HG02973 (cell line): ENCODE results near the gene LSM12.
"Not testable (repeated sequence)": the region's sequence is repeated elsewhere in the genome, so short reads cannot be mapped to it uniquely, and the experiment has no call there.

Experiments used
- ATAC-seq: cut with Tn5 transposase; IDR thresholded peaks from one replicate; pipeline ENCODE4 v1.9.1; 2021; ENCODE audit warnings: moderate library complexity; ENCODE audit not compliant: unreplicated experiment

The LSM12 gene

DNA sequence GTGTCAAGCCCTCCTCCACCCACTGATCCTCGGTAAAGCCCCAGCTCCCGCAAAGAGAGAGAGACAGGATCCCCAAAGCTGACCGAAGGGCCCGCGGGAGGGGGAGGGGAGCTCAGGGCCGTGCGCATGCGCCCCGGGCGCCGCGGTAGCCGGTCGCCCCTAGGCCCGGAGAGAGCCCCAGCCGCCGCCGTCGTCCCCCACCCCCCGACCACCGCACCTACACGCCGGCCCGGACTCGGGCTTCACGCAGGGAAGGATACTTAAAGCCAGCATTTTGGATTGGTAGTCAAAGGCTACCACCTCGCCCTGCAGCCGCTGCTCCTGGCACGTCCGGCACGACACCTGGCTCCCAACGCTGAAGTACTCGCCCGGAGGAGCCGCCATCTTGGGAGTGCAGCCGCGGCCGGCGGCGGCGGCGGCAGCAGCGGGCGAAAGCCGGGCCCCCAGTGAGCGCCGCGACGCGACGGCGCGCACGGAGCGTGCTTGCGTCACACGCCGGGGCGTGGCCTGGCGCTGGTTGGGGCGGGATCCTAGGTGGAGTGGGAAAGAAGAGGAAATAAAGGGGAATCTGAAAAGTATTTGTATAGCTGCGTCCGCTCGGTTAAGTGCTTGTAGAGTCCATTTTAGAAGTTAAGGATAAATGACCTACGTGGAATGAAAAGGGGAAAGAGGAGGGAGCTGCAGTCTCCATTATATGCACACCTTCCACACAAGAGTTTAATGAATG, at the start of gene LSM12:
Gene LSM12 (minus strand): TSS at position 468 of the 727 bp plus-strand sequence. CDS start 84 bp downstream, at position 384.
- ATAC-seq: peak; percentile 59

DNA sequence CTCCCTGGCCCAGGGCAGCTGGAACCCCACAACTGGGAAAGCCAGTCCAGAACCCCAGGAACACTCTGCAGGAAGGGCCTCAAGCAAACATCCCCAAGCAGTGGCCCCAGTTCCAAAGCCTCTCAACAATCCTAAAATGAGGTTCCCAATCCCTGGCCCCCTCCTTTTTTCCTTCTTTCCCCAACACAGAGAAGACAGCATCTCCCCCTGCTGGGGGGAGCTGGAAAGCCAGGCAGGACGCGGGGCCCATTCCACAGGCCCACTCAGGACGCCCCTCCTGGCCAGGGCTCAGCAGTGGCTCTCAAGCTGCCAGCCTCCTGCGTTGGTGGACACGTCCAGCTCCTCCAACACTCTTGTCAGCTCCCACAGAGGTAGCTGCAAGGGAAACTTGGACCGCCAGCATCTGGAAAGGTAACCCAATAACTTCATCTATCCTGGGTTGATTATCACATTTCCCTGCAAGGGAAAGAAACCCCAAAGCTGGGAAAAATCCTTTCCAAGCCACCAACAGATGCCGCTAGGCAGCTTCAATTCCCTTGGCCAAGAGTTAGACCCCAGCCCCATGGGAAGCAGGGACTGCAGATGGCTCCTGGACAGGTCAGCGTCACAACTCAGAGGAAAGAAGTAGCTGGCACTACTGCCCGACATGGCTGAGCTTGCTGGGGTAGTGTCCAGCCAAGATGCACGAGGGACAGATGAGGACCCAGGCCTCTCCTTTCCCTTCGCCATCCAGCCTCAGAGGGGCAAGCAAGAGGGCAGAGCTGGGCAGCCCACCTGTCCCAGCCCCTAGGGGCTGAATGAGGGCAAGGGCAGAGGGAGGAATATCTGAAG, 49.3 kb upstream of the LSM12 start:
- ATAC-seq: no peak

DNA sequence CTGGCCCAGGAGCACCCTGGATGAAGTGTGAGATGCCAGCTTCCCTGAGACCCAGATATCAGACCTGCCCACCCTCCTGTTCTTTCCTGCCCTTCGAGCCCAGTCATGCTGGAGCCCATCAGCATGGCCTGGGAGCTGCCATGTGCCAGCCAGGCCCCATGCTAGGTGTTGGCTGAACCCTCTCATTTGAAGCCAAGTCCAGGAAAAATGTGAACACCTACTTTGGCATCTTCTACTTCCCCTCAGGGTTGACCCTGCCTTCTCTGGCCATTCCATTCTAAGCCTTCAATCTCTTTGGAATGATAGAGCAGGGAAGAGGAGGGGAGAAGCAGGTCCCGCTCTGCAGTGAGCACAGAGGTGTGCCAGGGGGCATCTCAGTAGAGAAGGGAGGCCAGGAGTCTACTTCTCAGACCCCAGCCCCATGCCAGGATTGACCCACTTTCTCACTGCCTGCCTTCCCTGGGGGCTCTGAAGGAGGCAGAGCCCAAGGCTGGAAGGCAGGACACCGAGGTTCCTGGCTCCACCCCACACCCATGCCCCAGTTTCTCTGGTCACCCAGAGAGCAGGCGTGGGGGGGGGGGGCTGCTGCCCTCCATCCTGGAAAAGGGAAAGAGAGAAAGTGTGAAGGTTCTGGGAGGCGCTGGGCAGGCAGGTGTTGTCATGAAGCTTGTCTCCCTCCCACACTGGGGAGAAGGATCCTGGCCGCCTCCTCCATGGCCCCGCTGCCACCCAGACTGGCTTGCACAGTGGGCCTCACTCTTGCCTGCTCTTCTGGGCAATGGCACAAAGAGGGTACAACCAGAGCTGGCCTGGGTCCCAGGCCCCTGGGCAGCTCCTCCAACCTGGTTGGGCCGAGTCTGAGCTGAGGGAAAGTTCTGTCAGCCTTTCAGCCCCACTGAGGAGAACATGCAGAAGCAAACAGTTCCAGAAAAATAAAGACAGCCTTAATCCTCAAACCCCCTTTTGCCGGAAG, 47.7 kb upstream of the LSM12 start:
- ATAC-seq: no peak

DNA sequence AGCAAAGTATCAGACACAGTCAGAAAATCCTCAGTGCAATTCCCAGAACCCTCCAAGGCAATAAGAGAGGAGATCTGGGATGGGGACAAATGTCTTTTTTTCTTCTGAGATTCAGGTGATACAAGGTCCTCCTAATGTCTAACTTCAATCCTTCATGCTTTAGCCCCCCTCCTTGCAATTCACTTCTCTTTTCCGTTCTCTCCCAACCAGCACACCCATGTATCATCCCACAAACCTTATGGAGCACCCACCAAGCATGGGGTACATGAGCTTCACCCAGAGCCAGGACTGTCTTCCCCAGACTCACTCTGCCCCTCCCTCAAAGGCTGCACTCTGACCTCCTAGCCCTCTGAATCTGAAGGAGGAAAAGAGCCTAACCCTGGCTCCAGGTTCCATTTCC, 46.9 kb upstream of the LSM12 start:
- ATAC-seq: no peak

DNA sequence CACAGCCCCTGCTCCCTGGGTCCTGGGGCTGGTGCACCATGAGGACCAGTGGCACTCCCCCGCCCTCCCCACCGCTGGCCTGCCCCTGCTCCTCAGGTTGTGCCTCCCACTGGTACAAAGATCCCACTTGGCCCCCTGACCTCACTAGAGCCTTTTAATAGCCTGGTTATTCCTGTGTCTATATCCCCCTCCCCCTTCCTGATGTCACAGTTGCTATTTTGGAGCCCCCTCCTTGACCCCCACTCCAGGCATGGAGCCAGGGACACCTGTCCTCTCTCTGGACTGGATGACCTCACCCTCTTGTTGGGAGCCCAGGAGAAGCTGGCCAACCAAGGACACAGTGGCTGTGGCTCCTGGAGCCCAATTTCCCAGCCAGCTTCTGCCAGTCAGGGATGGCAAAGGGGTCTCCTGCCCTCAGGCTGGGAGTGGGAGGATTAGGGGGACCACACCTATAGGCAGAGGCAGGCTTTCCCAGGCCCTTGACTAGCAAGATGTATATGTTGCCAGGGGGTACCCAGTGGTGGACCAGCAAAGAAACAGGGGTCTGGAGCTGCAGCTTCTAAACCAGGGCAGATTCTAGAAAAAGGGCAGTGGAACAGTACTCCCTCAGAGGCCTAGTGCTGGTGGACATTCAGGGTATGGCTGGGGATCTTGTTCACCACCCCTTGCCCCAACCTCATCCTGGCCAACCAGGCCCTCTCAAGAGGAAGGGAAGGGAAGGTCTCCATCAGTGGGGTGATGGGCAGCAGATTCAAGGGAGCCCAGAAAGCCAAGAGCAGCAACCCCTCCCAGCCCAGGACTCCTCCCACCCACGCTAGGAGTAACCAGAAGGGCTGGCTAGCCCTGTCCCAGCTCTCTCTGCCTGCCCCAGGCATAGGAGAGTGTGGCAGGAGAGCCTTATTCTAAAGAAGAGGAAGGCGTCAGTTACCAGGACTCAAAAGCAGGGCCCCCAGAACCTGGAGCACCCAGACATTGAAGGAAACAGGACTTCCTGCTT, 46.1 kb upstream of the LSM12 start:
- ATAC-seq: no peak

DNA sequence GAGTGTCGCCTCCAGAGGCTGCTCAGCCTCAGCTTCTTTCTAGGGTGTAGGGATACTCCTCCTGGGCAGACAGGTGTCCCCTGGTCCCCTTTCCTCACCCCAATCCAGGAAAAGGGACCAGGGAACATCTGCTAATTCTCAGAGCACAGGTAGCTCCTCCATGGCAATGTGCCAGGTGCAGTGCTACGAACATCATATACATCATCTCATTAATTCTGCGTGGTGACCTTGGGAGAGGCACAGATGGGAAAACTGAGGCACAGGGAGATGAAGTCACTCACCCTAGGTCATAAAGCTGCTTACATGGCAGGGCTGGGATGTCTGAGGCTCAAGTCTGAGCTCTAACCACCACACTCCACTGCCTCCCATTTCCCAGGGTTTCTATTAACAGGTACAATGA, 45.3 kb upstream of the LSM12 start:
- ATAC-seq: no peak

DNA sequence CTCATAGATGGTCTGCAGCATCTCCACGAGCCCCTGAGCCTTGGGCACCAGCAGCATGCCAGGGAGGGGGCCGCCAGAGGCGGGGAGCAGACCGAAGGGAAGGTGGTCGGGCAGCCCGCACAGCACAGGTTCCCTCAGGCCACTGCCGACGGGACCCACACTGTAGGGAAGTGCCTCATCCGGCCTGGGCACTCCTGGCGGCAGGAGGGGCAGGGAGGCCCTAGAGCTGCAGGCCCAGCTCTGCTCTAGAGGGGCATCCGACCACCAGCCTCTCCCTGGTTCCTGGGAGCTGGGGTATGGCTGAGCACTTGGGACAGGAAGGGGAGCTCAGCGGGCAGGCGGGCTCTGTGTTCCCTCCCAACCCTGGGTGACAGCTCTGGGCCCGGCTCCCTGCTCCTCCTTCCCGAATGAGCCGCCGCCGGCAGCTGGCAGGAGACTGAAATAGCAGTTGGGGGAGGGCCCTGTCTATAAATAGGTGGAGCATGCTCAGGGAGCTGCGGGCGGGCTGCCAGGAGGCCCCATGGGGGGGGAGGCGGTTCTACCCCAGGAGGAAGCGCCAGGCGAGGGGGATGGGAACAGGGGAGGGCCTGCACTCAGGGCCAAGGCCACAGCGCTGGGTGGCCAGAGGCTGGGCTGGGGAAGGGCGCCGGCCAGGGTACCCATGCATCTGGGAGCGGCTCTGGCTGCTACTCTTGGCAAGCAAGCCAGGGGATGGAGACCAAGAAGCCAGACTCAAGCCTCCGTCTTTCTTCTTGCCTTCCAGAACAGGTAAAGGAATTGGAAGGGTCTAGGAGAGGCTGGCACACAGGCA, 44.6 kb upstream of the LSM12 start:
- peak; percentile 50 for ATAC-seq

DNA sequence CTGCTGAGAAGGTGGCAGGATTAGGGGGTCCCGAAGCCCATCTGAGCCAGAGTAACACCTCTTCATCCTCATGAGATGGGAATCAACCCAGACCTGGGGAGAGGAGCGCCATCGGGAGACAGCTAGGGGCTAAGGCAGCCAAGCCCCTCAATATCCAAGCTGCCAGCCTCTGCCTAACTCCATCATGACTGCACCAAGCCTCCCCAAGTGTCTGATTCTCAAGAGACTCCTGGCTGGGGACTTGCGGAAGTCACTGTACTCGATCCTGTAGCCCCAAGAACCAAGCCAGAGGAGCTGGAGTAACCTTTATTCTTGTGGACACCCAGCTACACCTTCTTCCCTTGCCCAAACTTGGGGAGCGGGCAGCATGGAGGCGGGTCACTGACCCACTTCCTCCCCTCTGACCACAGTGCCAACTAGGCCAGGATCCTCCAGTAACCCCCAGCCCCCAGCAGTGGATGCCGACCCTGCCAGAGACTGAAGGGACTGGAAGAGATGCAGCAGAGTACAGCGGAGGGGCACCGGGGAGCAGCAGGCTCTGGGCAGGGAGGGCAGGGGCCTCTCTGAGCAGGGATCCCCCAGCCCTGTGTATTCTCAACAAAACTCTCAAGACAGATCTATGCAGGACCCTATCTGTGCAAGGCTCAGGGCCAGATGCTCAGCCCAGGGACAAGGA, 43.7 kb upstream of the LSM12 start:
- ATAC-seq: no peak

DNA sequence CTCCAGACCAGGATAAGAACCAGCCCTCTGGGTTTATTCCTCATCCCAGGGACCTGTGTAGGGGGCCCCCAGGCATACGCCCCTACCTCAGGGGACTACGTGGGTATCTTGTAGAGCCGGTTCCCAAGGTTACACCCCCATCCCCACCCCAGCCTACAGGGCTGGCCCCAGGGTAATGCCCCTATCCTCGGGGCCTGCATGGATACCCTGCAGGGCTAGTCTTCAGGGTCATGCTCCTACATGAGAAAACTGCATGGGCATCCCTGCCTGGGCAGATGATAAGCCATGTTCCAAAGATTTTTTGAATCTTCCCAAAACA, 42.8 kb upstream of the LSM12 start:
- ATAC-seq: no peak

DNA sequence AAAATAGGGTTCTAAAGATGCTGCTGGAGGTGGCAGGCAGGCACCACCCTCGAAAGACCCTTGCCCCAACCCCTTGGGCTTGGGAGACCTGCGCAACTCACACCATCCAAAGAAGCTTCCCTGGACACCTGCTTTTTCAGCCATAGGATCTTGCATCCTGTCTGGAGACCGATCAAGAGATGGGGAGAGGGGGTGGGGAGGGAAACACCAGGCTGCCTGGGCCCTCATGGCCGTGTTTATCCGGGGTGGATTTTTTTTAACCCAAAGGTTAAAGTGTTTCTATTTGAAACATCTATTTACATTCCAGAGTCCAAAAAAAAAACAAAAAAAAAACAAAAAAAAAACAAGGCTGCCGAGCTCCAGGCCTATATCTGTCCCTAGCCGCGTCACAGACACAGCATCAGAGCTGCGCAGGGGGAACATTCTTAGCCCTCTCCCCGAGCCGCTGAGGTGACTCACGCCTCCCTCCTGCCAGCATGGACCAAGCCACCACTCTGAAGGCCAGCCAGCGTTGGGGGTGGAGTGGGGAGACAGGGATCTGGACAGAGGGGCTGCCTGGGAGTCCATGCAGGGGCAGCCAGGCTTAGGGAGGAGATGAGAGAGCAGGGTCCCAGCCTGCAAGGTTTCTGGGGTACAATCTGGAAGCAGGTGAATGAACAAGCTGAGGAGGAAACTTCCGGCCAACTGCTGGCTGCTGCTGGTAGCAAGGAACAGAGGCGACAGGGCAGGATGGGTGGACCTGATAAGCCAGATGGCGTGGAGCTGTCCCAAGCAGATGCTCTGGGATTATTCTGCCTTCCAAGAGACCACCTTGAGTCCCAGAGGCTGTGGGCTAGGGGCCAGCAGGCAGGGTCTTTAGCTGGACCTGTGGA, 42.2 kb upstream of the LSM12 start:
- no peak for ATAC-seq

DNA sequence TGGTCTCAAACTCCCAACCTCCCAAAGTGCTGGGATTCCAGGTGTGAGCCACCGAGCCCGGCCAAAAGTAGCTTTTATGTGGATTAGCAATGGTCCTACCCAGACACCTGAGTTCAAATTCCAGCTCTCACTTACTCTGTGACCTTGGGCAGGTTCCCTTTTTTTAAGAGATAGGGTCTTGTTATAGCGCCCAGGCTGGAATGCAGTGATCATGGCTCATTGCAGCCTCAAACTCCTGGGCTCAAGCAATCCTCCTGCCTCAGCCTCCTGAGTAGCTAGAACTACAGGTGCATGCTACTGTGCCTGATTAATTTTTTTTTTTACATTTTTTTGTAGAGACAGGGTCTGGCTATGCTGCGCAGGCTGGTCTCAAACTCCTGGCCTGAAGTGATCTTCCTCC, 40.3 kb upstream of the LSM12 start:
- ATAC-seq: no peak

DNA sequence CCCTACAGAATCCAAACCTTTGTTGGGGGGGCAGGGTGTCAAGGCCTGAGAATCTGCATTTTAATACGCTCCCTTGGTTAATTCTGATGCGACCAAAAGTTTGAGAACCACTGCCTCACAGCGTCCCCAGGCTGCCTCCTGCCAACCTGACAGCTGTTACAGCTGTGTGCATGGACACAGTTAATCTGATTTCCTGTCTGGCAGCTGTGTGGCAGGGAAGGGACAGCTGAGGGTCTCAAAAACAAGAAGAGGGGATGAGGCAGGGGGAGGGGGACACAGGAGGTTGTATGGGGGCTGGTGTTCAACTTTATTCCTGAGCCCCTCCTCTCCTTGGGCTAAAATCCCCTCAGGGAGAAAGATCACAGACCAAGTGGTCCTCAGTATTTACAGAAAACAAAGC, 39.5 kb upstream of the LSM12 start:
- no peak for ATAC-seq

DNA sequence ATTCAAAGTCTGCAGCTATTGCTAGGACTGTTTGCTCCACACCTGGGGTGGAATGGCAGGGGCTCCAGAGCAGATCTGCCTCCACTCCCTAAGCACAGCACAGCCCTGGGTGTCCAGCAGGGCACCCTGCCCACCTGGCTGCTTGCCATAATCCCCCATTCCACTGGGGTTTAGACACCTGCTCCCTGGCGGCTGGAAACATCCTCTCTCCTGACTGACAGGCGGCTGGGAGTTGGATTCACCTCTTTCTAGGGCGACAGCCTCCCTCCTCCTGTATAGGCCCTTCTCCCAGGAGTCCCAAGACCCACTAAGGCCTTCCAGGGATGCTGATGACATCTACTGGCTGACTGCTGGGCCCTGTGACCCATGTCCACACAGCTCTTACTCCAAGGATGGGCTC, 39.0 kb upstream of the LSM12 start:
- ATAC-seq: no peak

DNA sequence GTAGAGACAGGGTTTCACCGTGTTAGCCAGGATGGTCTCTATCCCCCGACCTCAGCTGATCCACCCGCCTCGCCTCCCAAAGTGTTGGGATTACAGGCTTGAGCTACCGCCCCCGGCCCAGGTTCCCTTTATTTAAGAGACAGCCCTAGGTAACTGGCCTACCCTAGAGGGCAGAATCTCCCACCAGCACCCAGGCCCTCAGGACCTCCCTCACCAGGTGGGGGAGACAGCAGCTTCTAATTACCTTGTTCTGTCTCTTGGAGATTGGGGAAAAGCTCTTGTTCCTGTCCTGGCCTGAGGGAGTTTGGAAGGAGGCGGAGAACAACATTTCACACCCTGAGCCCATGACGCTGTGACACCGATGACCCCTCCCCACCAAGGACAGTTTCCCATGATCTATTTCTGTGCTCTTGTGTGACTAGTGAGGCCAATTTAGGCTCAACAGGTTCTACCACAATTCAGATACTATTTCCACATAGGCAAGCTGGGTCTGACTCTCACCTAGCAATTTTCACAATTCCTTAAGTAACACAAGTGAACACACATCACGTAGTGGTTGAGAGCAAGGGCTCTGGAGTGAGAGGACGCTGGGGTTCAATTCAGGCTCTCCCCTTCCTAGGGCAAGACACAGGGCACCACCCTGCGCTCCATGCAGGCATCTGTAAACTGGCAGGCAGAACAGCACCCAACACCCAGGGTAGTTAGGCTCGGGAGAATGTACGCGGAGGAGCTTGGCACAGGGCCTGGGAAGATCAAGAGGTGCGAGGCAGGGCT, 36.6 kb upstream of the LSM12 start:
- no peak for ATAC-seq

DNA sequence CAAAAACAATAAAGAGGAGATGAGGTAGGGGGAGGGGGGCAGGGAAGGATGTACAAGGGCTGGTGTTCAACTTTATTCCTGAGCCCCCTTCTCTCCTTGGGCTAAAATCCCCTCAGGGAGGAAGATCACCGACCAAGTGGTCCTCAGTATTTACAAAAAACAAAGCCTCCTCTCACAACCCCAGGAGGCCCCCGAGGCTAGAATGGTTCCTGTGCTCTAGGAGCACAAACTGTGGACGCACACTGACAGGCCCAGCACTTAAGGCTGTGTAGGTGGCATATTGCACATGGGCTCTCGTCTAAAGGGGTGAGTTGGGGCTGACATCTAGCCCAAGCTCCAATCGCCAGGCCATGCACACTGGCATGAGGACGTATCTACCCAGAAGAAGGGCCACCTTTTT, 35.4 kb upstream of the LSM12 start:
- not testable (repeated sequence) for ATAC-seq

DNA sequence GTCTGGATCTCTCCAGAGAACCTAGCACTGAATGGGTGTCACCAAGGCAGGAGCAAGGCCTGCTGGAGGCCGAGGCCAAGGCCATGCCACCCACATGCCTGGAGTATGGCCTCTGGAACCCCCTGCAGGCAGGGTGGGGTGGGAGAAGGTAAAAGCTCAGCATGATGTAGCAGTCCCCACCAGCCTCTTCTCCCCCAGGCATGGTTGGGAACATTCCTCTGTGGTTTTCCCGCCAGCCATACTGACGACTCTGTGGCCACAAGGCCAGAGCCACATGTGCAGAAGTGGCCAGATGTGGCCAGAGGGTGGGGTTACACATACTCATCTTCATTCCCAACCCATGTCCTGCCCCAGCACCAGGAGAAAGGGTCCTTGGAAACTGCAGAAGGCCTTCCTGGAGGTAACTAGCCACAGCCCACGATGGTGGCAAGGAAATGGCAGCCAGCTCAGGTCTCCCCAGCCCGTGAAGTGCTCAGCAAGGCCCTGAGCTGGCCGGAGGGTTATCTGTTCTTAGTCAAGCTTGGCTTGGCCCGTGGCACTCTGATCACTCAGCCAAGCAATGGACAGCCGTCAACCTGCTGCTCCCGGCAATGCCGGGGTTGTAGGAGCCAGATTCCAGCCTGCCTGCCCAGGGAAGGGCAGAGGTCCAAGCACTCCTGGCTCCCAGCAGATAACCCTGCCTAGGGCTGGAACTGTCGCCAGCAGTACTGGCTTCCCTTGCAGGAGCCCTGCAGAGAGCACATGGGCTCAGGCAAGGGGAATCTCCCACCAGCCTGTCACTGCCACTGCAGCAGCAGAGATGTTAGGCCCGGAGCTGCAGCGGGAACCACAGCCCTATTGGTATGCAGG, 30.9 kb upstream of the LSM12 start:
- no peak for ATAC-seq
